ENCODE results near the gene MCUB. TPM values are rescaled to one million over a fixed set of nuclear protein-coding genes. Genes with fewer than 3 reads are reported as not detected.

Gene MCUB
- total RNA-seq, 1 experiment from 2014 or later, result 14.8 TPM

DNA sequence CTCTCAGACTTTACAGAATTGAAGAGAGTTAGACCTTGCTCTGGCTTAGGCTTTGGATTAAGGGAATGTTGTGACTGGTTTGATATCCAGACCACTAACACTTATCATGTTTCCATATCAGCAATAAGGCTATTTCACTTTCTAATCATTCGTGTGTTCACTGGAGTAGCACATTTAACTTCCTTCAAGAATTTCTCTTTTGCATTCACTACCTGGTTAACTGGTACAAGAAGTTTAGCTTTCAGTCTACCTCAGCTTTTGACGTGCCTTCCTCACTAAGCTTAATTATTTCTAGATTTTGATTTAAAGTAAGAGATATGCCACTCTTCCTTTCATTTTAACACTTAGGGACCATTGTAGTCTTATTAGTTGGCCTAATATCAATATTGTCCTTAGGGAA lies 80.6 kb downstream of the MCUB start:
- no peak overlapping the region for H2AK5ac ChIP-seq (ENCODE audit: insufficient read length, low read length)
- no peaks in the 10 kb centered on the region for H3K79me2 ChIP-seq (ENCODE audit: insufficient read depth, low read length)
- no peaks in the 10 kb centered on the region for H3K9me3 ChIP-seq (ENCODE audit: control insufficient read depth, low read depth, low read length)
- H2BK20ac ChIP-seq (ENCODE audit: low read depth, low read length, poor library complexity, severe bottlenecking), result no peak overlapping the region
- no peak overlapping the region for H4K91ac ChIP-seq (ENCODE audit: insufficient read length, low read depth, low read length)
- H3K9ac ChIP-seq (ENCODE audit: extremely low read depth, insufficient read length, low read length), result no peak overlapping the region
- H2BK5ac ChIP-seq (ENCODE audit: insufficient read length, low read length), result no peak overlapping the region
- H3K4me1 ChIP-seq (ENCODE audit: insufficient read depth, low read length), result no peaks in the 10 kb centered on the region
- H2BK15ac ChIP-seq (ENCODE audit: low read depth, low read length), result no peak overlapping the region
- H3K14ac ChIP-seq (ENCODE audit: insufficient read depth, low read length), result no peak overlapping the region
- no peak overlapping the region for H3K56ac ChIP-seq (ENCODE audit: insufficient read length, low read depth, low read length)
- H3K27ac Mint-ChIP-seq, result no peak overlapping the region
- no peak overlapping the region for H3K4me2 ChIP-seq (ENCODE audit: insufficient read depth, insufficient read length, low read length)
- H3K27me3 Mint-ChIP-seq (ENCODE audit: low read depth), result no peaks in the 10 kb centered on the region
- H3K4me3 Mint-ChIP-seq, result no peak overlapping the region
- no peak overlapping the region for H4K8ac ChIP-seq (replicated peaks; ENCODE audit: insufficient read length, low read depth, low read length)
- no peak overlapping the region for H4K5ac ChIP-seq (ENCODE audit: insufficient read length, low read depth, low read length)
- no peak overlapping the region for H3K18ac ChIP-seq (ENCODE audit: insufficient read length, low read depth, low read length)
- no peaks in the 10 kb centered on the region for H4K20me1 ChIP-seq (ENCODE audit: control insufficient read depth, insufficient read depth, insufficient read length)
- WGBS (ENCODE audit: extremely low coverage, insufficient read length, low lambda C conversion rate), result no CpG with 5 or more reads among the region's 2 CpGs
- H2AFZ ChIP-seq (ENCODE audit: low read length), result no peak overlapping the region
- no peak for DNase-seq
- H2BK120ac ChIP-seq (ENCODE audit: low read depth, low read length, poor library complexity, severe bottlenecking), result no peak overlapping the region
- no peaks in the 10 kb centered on the region for H3K23me2 ChIP-seq (ENCODE audit: insufficient read length, low read depth, low read length, poor library complexity, severe bottlenecking)
- H2BK12ac ChIP-seq (ENCODE audit: insufficient read length, low read depth, low read length), result no peak overlapping the region
- no peaks in the 10 kb centered on the region for H3K79me1 ChIP-seq (ENCODE audit: insufficient read depth, low read depth, low read length, poor library complexity, severe bottlenecking)
- no peaks in the 10 kb centered on the region for H3K27me3 ChIP-seq (ENCODE audit: insufficient read depth, low read length)
- H3K23ac ChIP-seq (ENCODE audit: insufficient read length, low read depth, low read length), result no peak overlapping the region
- H3T11ph ChIP-seq (ENCODE audit: low read length), result no peak overlapping the region
- H3K4me1 Mint-ChIP-seq, result peaks cover 2 to 9% of the 10 kb centered on the region in 2 experiments; a peak in 2 of 4 replicates
- H3K9me3 Mint-ChIP-seq, result peaks cover 8 to 12% of the 10 kb centered on the region in 2 experiments; a peak in 4 of 5 replicates
- TF ChIP-seq, protein P1, sequence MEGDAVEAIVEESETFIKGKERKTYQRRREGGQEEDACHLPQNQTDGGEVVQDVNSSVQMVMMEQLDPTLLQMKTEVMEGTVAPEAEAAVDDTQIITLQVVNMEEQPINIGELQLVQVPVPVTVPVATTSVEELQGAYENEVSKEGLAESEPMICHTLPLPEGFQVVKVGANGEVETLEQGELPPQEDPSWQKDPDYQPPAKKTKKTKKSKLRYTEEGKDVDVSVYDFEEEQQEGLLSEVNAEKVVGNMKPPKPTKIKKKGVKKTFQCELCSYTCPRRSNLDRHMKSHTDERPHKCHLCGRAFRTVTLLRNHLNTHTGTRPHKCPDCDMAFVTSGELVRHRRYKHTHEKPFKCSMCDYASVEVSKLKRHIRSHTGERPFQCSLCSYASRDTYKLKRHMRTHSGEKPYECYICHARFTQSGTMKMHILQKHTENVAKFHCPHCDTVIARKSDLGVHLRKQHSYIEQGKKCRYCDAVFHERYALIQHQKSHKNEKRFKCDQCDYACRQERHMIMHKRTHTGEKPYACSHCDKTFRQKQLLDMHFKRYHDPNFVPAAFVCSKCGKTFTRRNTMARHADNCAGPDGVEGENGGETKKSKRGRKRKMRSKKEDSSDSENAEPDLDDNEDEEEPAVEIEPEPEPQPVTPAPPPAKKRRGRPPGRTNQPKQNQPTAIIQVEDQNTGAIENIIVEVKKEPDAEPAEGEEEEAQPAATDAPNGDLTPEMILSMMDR (conservative IDR thresholded peaks at IDR 0.05), result no peak
- no peak overlapping the region for H3K4ac ChIP-seq (ENCODE audit: low read depth, low read length)
- H3K27ac ChIP-seq (ENCODE audit: insufficient read length, low read depth, low read length), result no peak overlapping the region
- peaks cover 0 to 9% (median 4%) of the 10 kb centered on the region in 3 experiments; a peak in 4 of 7 replicates for H3K36me3 Mint-ChIP-seq (ENCODE audit: insufficient read depth in 1 of 3, low read depth in 3 of 3)

Data from H9 (cell line).